ENCODE data around the gene ATAT1. TPM values are rescaled to one million over a fixed set of nuclear protein-coding genes. Genes with fewer than 3 reads are reported as not detected.

ATAT1 gene
- total and polyA plus RNA-seq, 2 of the 13 experiments (the other 11 are each of a cell fraction or from before 2014, with no cell fraction given) = 9.2 to 23.6 TPM

- TF ChIP-seq ZNF710 (CRISPR knock-in tag; IDR thresholded peaks at IDR 0.05; ENCODE audit: borderline replicate concordance) = peak; percentile 17; the same call in 1 of the 2 replicates
- no peak for TF ChIP-seq CENPBD1 (CRISPR knock-in tag; IDR thresholded peaks at IDR 0.05; ENCODE audit: borderline replicate concordance, low read depth)
- no peak for TF ChIP-seq ZEB1 (IDR thresholded peaks at IDR 0.05; ENCODE audit: insufficient replicate concordance, low read depth)
- 0 out of 2 replicates have a peak, but pooled peaks have one; percentile 39 for TF ChIP-seq ZNF275 (CRISPR knock-in tag; IDR thresholded peaks at IDR 0.05; ENCODE audit: borderline replicate concordance)
- TF ChIP-seq MXD4 (CRISPR knock-in tag; IDR thresholded peaks at IDR 0.05) = peak; percentile 53; the same call in 1 of the 2 replicates
- no peak for TF ChIP-seq CEBPG (CRISPR knock-in tag; IDR thresholded peaks at IDR 0.05)
- no peak for TF ChIP-seq RFX3 (CRISPR knock-in tag; IDR thresholded peaks at IDR 0.05)
- peak; percentile 3; the same call in 1 of the 2 replicates for TF ChIP-seq GATAD2A (CRISPR knock-in tag; IDR thresholded peaks at IDR 0.05)
- TF ChIP-seq TAF15 (IDR thresholded peaks at IDR 0.05; ENCODE audit: low read depth, low read length, poor library complexity, severe bottlenecking) = peak; percentile 30
- TF ChIP-seq GMEB2 (CRISPR knock-in tag; IDR thresholded peaks at IDR 0.05; ENCODE audit: low read depth) = no peak; the same call in 1 of the 2 replicates
- TF ChIP-seq MED13 (CRISPR knock-in tag; IDR thresholded peaks at IDR 0.05) = 0 out of 2 replicates have a peak, but pooled peaks have one; percentile 6
- TF ChIP-seq ZFX (CRISPR knock-in tag; IDR thresholded peaks at IDR 0.05; ENCODE audit: low read depth) = peak; percentile 3; the same call in 1 of the 2 replicates
- TF ChIP-seq TCF12 (IDR thresholded peaks at IDR 0.05) = no peak
- TF ChIP-seq TCF12 (CRISPR knock-in tag; IDR thresholded peaks at IDR 0.05) = peak; percentile 12; the same call in 1 of the 2 replicates
- TF ChIP-seq ONECUT2 (CRISPR knock-in tag; IDR thresholded peaks at IDR 0.05) = 0 out of 2 replicates have a peak, but pooled peaks have one; percentile 16
- no peak for TF ChIP-seq MED8 (CRISPR knock-in tag; IDR thresholded peaks at IDR 0.05; ENCODE audit: insufficient replicate concordance)
- TF ChIP-seq WIZ (CRISPR knock-in tag; IDR thresholded peaks at IDR 0.05) = 0 out of 2 replicates have a peak, but pooled peaks have one; percentile 30
- no peak for TF ChIP-seq DNMT1 (CRISPR knock-in tag; IDR thresholded peaks at IDR 0.05)
- 0 out of 2 replicates have a peak, but pooled peaks have one; percentile 41 for TF ChIP-seq ZNF879 (CRISPR knock-in tag; IDR thresholded peaks at IDR 0.05)
- no peak for TF ChIP-seq EHMT2 (IDR thresholded peaks at IDR 0.05; ENCODE audit: borderline replicate concordance, low read depth, low read length)
- TF ChIP-seq PCBP2 (optimal IDR thresholded peaks at IDR 0.05; ENCODE audit: low read depth, low read length, poor library complexity, severe bottlenecking) = peak; percentile 51
- TF ChIP-seq ZNF569 (CRISPR knock-in tag; IDR thresholded peaks at IDR 0.05; ENCODE audit: borderline replicate concordance) = peak; percentile 52; the same call in 1 of the 2 replicates
- TF ChIP-seq CBX1 (IDR thresholded peaks at IDR 0.05; ENCODE audit: low read depth) = peak; percentile 65
- peak; percentile 75; the same call in 1 of the 2 replicates for TF ChIP-seq POLR2AphosphoS5 (IDR thresholded peaks at IDR 0.05; ENCODE audit: low read depth, low read length)
- TF ChIP-seq NR2F1 (CRISPR knock-in tag; IDR thresholded peaks at IDR 0.05) = peak in 1 of 2 experiments; percentile 62; a peak in 2 of 4 replicates
- no peak for TF ChIP-seq MAFG (CRISPR knock-in tag; IDR thresholded peaks at IDR 0.05)
Measured at GRCh38 chr6:30615219-30615957, 11.3 kb upstream of the ATAT1 start (continued).
